ENCODE data around the gene GTF2H2.
"Not testable (repeated sequence)": the region's sequence is repeated elsewhere in the genome, so short reads cannot be mapped to it uniquely, and the experiment has no call there.

GRCh38 chr5:71086145-71086544, 18.7 kb upstream of the GTF2H2 start:
- not testable (repeated sequence) for TF ChIP-seq POLR2AphosphoS5, CTCF (IDR thresholded peaks at IDR 0.05)
